GM19239 (cell line): ENCODE measurements around the gene NUF2.
"Not testable (repeated sequence)": the region's sequence is repeated elsewhere in the genome, so short reads cannot be mapped to it uniquely, and the experiment has no call there.

Experiments used
- DNase-seq: peaks from one replicate; pipeline ENCODE4 v3.0.0; 2011; ENCODE audit warnings: low spot score; ENCODE audit not compliant: insufficient read length
- FAIRE-seq: peaks from 2 replicates; lab custom pipeline; 2011; peaks lifted over from hg19 to GRCh38; lab: Jason Lieb, UNC

NUF2 gene

GRCh38 chr1:163323339-163323738 lies 1.6 kb downstream of the NUF2 start:
- not testable (repeated sequence) for DNase-seq, FAIRE-seq

DNA sequence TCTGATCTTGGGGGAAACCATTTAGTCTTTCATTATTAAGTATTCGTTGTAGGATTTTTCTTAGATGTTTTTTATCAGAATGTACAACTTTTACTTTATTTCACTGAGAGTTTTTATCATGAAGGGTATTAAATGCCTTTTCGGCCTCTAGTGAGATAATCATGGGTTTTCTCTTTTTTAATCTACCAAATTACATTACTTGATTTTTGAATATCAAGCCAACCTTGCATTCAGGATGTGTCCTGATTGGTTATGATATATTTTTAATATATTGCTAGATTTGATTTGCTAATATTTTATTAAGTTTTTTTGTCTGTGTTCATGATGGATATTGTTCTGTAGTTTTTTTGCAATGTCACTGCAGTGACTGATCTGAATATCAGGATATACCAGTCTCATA lies 9.4 kb downstream of the NUF2 start:
- FAIRE-seq (no peak), DNase-seq (no peak)

DNA sequence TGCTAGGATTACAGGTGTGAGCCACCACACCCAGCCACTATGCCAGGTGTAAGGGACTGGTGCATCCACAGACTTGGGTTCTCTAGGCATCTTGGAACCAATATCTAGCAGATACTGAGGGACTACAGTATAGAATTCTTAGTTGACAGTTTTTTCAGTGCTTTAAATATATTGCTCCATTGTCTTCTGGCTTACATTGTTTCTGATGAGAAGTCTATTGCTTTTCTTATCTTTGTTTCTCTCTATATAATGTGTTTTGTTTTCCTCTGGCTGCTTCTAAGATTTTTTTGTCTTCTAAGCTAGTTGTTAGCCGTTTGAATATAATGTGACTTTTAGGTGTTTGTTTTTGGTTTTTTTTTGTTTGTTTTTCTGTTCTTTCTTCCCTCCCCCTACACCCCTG lies 13.5 kb downstream of the NUF2 start:
- DNase-seq (no peak), FAIRE-seq (no peak)

- DNase-seq: no peak
- no peak for FAIRE-seq
Observed at GRCh38 chr1:163337631-163338030, 15.9 kb downstream of the NUF2 start.

GRCh38 chr1:163346326-163346870 lies 24.6 kb downstream of the NUF2 start:
- DNase-seq: no peak
- FAIRE-seq: no peak

DNA sequence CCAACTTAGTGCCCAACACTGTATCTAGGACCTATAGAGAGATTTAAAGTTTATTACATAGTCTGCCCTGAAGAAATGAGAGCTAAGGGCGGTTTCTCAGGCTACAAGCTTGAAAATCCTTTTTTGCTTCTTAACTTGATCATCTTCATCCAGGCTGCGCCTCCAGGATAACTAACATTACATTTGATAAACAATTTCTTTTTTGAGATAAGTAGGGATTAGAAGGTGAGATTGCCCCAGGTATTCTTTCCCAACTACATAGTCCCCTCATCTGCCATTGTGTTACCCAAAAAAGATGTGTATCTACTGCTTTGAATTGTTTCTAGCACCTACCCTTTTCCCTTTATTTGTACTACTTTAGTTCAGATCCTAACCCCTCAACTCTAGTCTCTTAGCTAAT lies 25.4 kb downstream of the NUF2 start:
- no peak for FAIRE-seq
- DNase-seq: no peak

- no peak for DNase-seq
- no peak for FAIRE-seq
Observed at GRCh38 chr1:163351912-163352311, 30.2 kb downstream of the NUF2 start.

DNA sequence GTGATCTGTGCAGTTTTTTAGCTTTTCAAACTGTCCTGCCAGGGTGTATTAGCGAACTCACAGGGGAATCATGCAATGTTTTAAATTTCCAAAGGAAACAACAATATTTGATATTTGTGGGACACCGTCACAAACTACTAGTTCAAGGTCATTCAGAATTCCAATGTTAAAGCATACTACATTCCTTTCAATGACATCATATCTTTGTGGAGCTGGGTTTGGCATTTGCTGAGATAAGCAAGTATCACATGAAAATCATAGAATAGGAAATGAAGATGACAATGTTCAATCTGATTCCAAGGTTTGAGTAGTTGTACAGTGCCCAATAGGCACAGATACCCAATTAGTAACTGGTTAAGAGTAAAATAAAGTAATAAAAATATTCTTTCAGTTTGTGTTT lies 35.6 kb downstream of the NUF2 start:
- FAIRE-seq: no peak
- DNase-seq: no peak

DNA sequence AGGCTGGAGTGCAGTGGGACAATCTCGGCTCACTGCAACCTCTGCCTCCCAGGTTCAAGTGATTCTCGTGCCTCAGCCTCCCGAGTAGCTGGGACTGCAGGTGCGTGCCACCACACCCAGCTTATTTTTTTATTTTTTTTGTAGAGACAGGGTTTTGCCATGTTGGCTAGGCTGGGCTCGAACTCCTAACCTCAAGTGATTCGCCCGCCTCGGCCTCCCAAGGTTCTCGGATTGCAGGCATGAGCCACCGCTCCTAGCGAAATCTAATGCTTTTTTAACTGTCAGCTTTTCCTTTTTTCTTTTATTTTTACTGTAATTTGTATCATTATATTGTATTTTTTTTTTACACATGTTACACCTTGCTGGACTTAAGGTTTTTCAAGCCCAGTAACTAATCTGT lies 36.4 kb downstream of the NUF2 start:
- not testable (repeated sequence) for DNase-seq, FAIRE-seq

- DNase-seq (no peak), FAIRE-seq (no peak)
Observed at GRCh38 chr1:163361123-163361934, 39.6 kb downstream of the NUF2 start.

DNA sequence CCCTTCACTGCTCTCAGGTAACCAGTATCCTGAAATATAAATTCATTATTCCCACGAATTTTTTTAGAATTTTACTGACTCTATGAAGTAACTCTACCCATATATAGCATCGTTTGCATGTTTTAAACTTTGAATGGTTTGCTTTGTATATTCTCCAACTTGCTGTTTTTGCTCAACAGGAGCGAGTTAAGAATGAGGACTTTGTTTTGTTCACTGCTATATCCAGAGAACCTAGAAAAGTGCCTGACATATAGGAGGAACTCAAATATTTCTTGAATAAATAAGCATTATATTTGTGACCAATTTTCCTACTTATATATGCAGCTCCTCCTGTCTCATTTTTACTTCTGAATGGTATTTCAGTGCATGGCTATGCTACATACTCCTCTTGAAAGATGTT lies 43.4 kb downstream of the NUF2 start:
- FAIRE-seq (no peak), DNase-seq (no peak)

DNA sequence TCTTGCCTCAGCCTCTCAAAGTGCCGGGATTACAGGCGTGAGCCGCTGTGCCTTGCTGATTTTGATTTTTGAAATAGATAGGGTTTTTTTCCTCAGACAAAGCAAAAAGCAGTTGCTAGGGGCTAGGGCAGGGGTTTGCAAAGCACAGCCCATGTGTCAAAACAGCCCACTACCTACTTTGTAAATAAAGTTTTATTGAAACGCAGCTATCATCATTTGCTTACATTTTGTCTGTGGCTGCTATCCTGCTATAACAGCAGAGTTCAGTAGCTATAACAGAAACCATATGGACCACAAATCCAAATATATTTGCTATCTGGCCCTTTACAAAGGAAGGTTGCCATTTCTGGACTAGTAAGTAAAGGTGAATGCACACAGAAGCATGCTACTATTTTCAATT lies 44.8 kb downstream of the NUF2 start:
- DNase-seq (no peak), FAIRE-seq (no peak)

GRCh38 chr1:163367721-163368120 lies 46.0 kb downstream of the NUF2 start:
- no peak for FAIRE-seq
- no peak for DNase-seq

DNA sequence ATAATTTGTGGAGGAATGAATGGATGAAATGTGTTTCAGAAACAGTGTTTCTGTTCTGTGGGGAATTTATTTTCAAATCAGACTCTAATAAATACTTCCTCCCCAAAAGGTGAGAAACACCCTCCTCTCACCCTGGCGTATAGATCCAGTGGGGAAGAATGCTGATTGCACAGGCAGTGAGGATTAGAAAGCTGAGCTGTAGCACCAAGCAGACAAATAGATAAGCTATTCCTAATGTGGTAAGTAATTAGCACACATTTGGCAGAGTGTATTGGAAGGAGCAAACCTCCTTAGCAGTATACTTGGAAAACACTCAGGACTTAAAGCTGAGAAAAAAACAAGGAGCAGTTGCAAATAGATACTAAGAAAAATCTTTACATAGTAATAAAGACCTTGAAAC lies 50.8 kb downstream of the NUF2 start:
- no peak for DNase-seq

GRCh38 chr1:163378554-163378953 lies 56.8 kb downstream of the NUF2 start:
- DNase-seq: no peak
- FAIRE-seq: no peak

More for the DNA sequence above, 50.8 kb downstream of the NUF2 start:
- no peak for FAIRE-seq

DNA sequence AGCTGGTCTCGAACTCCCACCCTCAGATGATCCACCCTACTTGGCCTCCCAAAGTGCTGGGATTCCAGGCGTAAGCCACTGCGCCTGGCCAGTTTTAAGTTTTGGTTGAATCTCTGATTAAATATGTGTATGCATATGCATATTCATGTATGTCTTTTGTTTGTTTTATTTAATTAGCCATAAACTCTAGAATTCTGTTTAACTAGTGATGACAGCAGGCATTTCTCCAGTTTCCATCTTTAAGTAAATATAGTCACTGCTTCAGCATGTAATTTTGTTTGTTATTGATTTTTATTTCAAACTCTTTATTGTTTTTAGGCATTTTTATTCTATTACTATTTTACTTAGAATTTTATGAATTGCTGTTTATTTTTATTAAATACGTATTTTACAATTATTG lies 58.0 kb downstream of the NUF2 start:
- FAIRE-seq: no peak
- DNase-seq: no peak

DNA sequence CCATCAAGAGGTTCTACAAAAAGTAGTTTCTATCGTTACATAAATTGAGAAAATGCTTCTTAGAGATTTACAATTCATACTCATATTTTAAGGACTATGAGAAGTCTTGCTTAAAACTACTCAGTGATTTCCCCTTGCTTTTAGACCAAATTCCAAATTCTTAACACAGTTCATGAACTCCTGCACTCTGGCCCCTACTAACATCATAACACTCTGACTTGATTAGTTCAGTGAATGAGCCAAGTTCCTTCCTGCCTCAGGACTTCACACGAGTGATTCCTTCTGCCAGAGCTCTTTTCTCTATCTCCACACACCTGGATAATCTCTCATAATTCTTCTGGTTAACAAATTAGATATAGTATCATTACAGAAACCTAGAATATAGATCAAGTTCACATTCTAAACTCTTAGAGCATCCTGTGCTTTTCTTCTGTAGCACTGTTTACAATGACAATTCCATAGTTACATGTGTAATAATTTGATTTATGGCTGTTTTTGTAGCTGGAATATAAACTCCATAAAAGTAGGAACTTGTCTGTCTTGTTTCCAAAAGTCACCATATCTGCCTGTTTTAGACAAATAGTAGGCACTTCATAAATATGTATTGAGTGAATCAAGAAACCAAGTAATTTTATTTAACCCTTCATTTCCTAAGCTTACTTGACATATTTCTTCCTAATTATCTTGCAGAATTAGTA lies 59.9 kb downstream of the NUF2 start:
- FAIRE-seq (no peak), DNase-seq (no peak)

- no peak for DNase-seq
- FAIRE-seq: no peak
Observed at GRCh38 chr1:163382395-163382794, 60.6 kb downstream of the NUF2 start.

DNA sequence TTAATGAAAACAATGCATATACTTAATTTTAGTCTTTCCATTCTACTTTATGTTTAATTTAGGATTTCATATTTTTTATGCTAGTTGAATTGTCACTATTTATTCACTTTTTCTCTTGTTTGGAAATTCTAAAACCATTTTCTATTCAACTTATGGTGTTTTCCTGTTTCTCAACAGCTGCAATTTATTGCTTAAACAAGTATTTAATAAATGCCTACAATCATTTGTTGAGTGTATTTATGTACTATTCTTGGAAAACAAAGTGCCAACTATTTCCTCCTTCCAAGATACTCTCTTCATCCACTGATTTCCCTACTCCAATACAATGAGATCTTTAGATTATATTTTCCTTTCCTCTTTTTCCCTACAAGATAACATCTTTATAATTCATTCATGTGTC lies 65.4 kb downstream of the NUF2 start:
- FAIRE-seq (no peak), DNase-seq (no peak)

DNA sequence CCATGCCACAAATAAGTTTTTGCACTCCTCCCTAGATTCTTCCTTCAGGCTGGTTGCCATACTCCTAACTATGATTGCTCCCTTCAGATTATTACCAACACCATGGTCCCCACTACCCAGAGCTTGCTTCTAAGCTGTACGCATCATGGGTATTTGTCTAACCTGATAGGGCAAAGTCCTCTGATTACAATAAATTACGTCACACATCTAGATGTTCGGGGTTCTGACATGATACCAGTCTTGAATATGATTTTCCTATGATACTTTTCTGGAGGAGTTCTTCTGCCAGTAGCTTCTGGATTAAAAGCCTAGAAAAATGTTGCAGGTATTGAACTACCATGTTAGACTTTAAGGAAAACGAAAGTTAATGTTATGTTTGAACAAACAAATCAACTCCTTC lies 67.2 kb downstream of the NUF2 start:
- DNase-seq (no peak), FAIRE-seq (no peak)

DNA sequence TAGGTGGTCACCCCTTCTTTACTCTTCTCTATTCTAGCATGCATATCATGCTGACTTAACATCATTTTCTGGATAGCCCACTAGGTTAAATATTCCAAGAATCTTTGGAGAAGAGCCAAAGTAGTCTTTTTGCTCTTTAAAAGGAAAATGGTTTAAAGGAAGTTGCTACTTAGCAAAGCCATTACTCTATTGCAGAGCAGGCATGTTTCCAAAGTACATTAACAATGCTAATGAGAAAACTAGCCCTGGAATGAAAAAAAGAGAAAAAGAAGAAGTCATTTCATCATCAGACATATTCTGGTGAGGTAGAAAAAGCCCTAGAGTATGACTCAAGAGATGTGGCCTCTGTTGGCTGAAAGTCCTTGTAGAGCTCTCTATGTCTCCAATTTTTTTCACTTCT lies 74.0 kb downstream of the NUF2 start:
- no peak for DNase-seq
- FAIRE-seq: no peak
